Testis (tissue), 3 donors: ENCODE results near the gene RTKN. TPM values are rescaled to one million over a fixed set of nuclear protein-coding genes. Genes with fewer than 3 reads are reported as not detected.
"Not testable (repeated sequence)": the region's sequence is repeated elsewhere in the genome, so short reads cannot be mapped to it uniquely, and the experiment has no call there.

Experiments
- DNase-seq: peaks from one replicate; pipeline ENCODE4 v3.0.0-alpha.2; 2019
- H3K27ac ChIP-seq, 2 donors: fragments of 200-600 bp; sonication (generic); one replicate each; pipeline ENCODE4 v1.5.1; 2019
- H3K27me3 ChIP-seq: fragments of 200-600 bp; sonication (generic); one replicate; pipeline ENCODE4 v1.5.1; 2019
- H3K36me3 ChIP-seq: fragments of 200-600 bp; sonication (generic); one replicate; pipeline ENCODE4 v1.5.1; 2017; ENCODE audit warnings: low read depth; ENCODE audit errors: missing control alignments
- H3K4me1 ChIP-seq: fragments of 200-600 bp; sonication (generic); one replicate; pipeline ENCODE4 v1.5.1; 2019
- H3K4me3 ChIP-seq, 2 donors: fragments of 200-600 bp; sonication (generic); one replicate each; pipeline ENCODE4 v1.5.1; 2017 to 2019
- H3K9me3 ChIP-seq: fragments of 200-600 bp; sonication (generic); one replicate; pipeline ENCODE4 v1.5.1; 2017
- POLR2A ChIP-seq: fragments of 450-650 bp; IDR thresholded peaks from one replicate; pipeline ENCODE4 v1.6.1; 2017; ENCODE audit warnings: antibody characterized with exemption, mild to moderate bottlenecking, moderate library complexity
- whole genome bisulfite sequencing, 2 donors: methylation state at CpG; one replicate each; pipeline ENCODE4 v1.1.5; 2018; 5-methylcytosine and 5-hydroxymethylcytosine counted together
- intact Hi-C: fragments of 100-400 bp; cut with DNase I; formaldehyde crosslinking; loops from one replicate; pipeline ENCODE4 v1.15.1; 2023; ENCODE audit warnings: low total_unique reads
- polyA plus RNA-seq: library from polyadenylated mRNA; stranded (reverse); fragments of 350-450 nt; fragmentation: Illumina TruSeq; extraction: RNeasy Lipid Tissue Mini Kit (QIAGEN cat#74804); gene quantifications from one replicate; pipeline ENCODE4 v1.2.3, GENCODE V29; 2014; ENCODE audit warnings: low read depth, low replicate concordance; ENCODE audit not compliant: insufficient read depth
- total RNA-seq, 2 donors: library from RNA; depleted of rRNA; stranded (reverse); fragments of >200 nt; gene quantifications; one replicate each; pipeline ENCODE4 v1.2.3, GENCODE V29; 2016
- TF ChIP-seq, protein P1 (sequence below), 3 experiments: fragments of 450-650 bp in 2 of 3; fragments of 200-600 bp in 1 of 3; sonication (generic) in 1 of 3; IDR thresholded peaks; one replicate each; pipeline ENCODE4 v1.5.1; 2016 to 2019; ENCODE audit warnings: antibody characterized with exemption in 3 of 3, mild to moderate bottlenecking in 2 of 3, moderate library complexity in 1 of 3

The RTKN gene
- total and polyA plus RNA-seq, 3 donors from 2014 or later, result 8.8 to 12.8 (median 11.1) TPM

DNA sequence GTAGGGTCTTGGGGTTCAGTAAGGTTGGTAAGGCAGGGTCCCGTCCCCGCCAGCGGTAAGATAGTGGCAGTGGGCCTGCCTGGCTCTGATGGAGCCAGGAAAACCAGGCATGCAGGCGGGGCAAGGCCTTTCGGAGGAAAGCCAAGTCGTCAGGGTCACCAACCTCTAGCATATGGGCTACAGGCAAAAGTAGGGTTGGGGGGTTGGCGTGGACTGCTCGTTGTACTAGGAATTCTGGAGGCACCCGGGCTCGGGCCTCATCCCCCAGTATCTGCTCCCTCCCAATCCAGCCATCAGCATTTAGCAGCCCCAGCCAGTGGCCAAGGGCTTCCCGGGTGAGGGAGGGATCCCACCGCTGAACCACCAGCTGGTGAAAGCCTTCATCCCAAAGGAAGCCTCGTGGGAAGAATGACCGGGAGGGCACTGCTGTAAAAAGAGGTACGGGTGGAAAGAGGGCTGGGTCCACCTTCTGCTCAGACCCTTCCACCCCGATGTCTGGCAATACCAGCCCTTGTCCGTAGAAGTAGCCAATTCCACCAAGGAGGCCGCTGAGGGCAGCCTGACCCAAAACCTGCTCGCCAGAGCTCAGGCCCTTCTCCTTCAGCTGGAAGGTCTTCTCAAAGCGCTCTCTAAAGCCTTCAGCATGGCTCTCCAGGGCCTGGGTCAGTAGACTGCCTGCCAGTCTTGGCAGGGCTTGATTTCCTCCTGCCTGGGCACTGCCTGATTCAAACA is 20.5 kb upstream of the RTKN start:
- intact Hi-C loops, result no loop called here
- Histone ChIP-seq H3K4me3 (no peak overlapping the region), H3K36me3 (no peaks in the 10 kb centered on the region), H3K27ac (no peak overlapping the region), H3K9me3 (no peaks in the 10 kb centered on the region), H3K4me1 (peaks cover 17% of the 10 kb centered on the region), H3K27me3 (no peaks in the 10 kb centered on the region)
- TF ChIP-seq, protein P1, sequence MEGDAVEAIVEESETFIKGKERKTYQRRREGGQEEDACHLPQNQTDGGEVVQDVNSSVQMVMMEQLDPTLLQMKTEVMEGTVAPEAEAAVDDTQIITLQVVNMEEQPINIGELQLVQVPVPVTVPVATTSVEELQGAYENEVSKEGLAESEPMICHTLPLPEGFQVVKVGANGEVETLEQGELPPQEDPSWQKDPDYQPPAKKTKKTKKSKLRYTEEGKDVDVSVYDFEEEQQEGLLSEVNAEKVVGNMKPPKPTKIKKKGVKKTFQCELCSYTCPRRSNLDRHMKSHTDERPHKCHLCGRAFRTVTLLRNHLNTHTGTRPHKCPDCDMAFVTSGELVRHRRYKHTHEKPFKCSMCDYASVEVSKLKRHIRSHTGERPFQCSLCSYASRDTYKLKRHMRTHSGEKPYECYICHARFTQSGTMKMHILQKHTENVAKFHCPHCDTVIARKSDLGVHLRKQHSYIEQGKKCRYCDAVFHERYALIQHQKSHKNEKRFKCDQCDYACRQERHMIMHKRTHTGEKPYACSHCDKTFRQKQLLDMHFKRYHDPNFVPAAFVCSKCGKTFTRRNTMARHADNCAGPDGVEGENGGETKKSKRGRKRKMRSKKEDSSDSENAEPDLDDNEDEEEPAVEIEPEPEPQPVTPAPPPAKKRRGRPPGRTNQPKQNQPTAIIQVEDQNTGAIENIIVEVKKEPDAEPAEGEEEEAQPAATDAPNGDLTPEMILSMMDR (IDR thresholded peaks at IDR 0.05), result no peak
- TF ChIP-seq POLR2A, result no peak
- 88 to 90% methylated on average over 10 to 20 of the region's 20 CpGs for WGBS, 2 donors
- no peak for DNase-seq

DNA sequence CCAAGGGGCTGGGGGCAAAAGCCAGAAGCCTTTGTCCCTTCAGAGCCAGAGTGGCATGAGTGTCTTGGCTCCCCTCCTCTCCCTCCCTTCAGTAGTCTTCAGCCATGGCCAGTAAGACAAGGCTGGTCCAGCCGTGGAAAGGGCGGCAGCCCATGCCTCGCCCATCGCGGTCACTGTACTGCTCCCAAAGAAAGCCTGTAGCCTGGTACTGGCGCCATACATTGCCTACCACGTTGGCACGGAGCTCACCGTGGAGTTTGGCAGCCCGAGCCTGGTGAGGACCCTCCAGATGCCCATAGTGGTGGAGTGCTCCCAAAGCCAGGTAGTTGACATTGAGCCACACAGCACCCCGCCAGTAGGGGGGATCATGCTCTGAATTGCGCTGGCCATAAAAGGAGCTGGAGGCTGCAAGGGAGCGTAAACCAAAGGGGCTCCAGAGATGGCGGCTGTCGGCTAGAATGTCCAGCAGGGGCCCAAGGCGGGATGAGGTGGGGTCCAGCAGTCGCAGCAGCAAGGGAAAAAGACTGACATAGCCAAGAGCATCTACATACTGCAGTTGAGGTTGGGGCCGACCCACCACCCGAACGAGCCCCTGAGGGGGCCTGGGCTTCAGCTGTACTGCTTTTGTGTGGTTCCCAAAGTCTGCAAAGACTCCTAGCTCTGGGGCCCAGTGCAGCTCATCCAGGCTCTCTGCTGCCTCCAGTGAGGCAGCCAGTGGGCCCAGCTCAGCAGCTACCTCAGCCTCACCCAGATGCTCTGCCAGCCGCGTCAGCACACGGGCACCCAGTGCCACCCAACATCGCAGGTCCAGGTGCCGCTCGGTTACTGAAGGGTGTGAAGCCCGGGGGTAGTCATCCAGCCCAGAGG is 19.7 kb upstream of the RTKN start:
- intact Hi-C loops, result no loop called here
- 91 to 92% methylated on average over 17 to 27 of the region's 27 CpGs for WGBS, 2 donors
- DNase-seq, result no peak
- H3K27ac ChIP-seq, result no peak overlapping the region
- H3K4me1 ChIP-seq, result peaks cover 25% of the 10 kb centered on the region
- no peak overlapping the region for H3K4me3 ChIP-seq
- TF ChIP-seq, protein P1 (IDR thresholded peaks at IDR 0.05), result no peak
- TF ChIP-seq POLR2A, result no peak
- H3K27me3 ChIP-seq, result no peaks in the 10 kb centered on the region
- no peaks in the 10 kb centered on the region for H3K36me3 ChIP-seq
- H3K9me3 ChIP-seq, result no peaks in the 10 kb centered on the region

DNA sequence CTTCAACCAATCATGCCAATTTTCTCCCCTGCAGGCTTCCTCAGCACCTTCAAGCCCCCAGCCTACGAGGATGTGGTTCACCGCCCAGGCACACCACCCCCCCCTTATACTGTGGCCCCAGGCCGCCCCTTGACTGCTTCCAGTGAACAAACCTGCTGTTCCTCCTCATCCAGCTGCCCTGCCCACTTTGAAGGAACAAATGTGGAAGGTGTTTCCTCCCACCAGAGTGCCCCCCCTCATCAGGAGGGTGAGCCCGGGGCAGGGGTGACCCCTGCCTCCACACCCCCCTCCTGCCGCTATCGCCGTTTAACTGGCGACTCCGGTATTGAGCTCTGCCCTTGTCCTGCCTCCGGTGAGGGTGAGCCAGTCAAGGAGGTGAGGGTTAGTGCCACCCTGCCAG is 18.4 kb upstream of the RTKN start:
- H3K4me1 ChIP-seq, result peaks cover 27% of the 10 kb centered on the region
- H3K27me3 ChIP-seq, intact Hi-C loops, H3K27ac ChIP-seq, DNase-seq, H3K36me3 ChIP-seq, H3K9me3 ChIP-seq, H3K4me3 ChIP-seq: not testable (repeated sequence)
- WGBS, 2 donors, result 84 to 92% methylated on average over 10 of the region's 10 CpGs

DNA sequence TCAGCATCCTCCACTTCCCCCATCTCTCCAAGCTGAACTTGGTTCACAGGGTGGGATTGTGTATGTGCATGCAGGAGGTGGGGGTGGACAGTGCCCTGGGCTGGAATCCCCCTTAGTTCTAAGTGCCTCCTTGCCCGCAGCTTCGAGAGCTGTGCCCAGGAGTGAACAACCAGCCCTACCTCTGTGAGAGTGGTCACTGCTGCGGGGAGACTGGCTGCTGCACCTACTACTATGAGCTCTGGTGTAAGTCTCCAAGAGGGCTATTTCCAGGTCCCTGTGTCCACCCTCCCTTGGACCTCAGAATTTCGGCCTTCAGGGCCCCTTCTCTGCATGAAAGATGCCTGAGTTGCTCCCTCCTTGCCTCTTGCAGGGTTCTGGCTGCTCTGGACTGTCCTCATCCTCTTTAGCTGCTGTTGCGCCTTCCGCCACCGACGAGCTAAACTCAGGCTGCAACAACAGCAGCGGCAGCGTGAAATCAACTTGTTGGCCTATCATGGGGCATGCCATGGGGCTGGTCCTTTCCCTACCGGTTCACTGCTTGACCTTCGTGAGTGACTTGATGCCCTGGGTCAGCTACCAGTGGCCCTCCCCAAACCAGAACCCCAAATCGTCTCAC is 17.9 kb upstream of the RTKN start:
- H3K4me1 ChIP-seq, result peaks cover 28% of the 10 kb centered on the region

DNA sequence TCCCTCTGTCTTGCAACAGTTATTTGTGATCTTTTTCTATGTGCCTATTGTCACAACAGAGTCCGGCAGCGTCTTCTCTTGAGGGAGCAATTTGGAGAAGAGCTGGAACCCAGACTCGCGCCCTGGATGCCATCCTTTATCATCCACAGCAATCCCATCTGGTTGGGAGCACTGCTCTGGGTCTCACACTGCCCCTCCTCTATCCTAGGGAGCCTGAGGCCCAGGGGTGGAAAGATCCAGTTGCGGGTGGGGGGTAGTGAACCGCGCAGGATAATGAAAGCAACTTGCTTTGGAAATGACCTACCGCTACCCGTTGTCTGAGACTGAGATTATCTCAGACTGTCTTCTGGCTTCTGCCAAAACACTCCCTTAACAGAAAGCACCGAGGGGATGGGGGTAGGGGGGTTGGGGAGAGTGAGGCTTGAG is 17.2 kb upstream of the RTKN start:
- Histone ChIP-seq H3K36me3 (no peaks in the 10 kb centered on the region), H3K27ac (peak overlapping the region; percentile 32 to 65), H3K4me3 (peak overlapping the region; percentile 58 to 68), H3K4me1 (peaks cover 24% of the 10 kb centered on the region), H3K27me3 (no peaks in the 10 kb centered on the region), H3K9me3 (no peaks in the 10 kb centered on the region)
- intact Hi-C loops, result no loop called here
- 2% methylated on average over 10 of the region's 10 CpGs for WGBS, 2 donors
- no peak for DNase-seq
- TF ChIP-seq, protein P1 (IDR thresholded peaks at IDR 0.05), result no peak
- TF ChIP-seq POLR2A, result no peak

More for the DNA sequence above, 17.9 kb upstream of the RTKN start:
- DNase-seq, H3K27ac ChIP-seq, intact Hi-C loops, H3K9me3 ChIP-seq, H3K27me3 ChIP-seq, H3K4me3 ChIP-seq, H3K36me3 ChIP-seq: not testable (repeated sequence)
- 78 to 79% methylated on average over 11 to 13 of the region's 13 CpGs for WGBS, 2 donors
